Type B pancreatic cell (in vitro differentiated cells): Measurements from ENCODE around the gene SLC2A5. TPM values are rescaled to one million over a fixed set of nuclear protein-coding genes. Genes with fewer than 3 reads are reported as not detected.

Experiments used
- DNase-seq: peaks from one replicate; pipeline ENCODE4 v3.0.0; 2021; ENCODE audit warnings: mixed read lengths; ENCODE audit not compliant: unreplicated experiment; ENCODE audit errors: extremely low spot score
- H3K27ac Mint-ChIP-seq: 2 replicates; pipeline ENCODE4 v1.8.0; 2021; ENCODE audit warnings: mild to moderate bottlenecking, mixed read lengths
- H3K27me3 Mint-ChIP-seq: 2 replicates; pipeline ENCODE4 v1.8.0; 2021; ENCODE audit warnings: mixed read lengths
- H3K36me3 Mint-ChIP-seq: 2 replicates; pipeline ENCODE4 v1.8.0; 2021; ENCODE audit warnings: mixed read lengths
- H3K4me1 Mint-ChIP-seq: one replicate; pipeline ENCODE4 v1.8.0; 2021; ENCODE audit warnings: mixed read lengths; ENCODE audit not compliant: unreplicated experiment
- H3K4me3 Mint-ChIP-seq: 2 replicates; pipeline ENCODE4 v1.8.0; 2021; ENCODE audit warnings: mild to moderate bottlenecking, mixed read lengths
- H3K9me3 Mint-ChIP-seq: 2 replicates; pipeline ENCODE4 v1.8.0; 2021; ENCODE audit warnings: mixed read lengths
- CTCF ChIP-seq: fragments of 200-600 bp; sonication (generic); conservative IDR thresholded peaks from 2 replicates; pipeline ENCODE4 v1.5.0; 2021; ENCODE audit warnings: antibody characterized with exemption, mild to moderate bottlenecking
- total RNA-seq: library from RNA; stranded (reverse); gene quantifications from 2 replicates; pipeline ENCODE4 v1.2.1, GENCODE V29; 2021; ENCODE audit warnings: low replicate concordance

SLC2A5 gene
- total RNA-seq, 1 donor from 2014 or later: 2.7 TPM

- no peak for DNase-seq
- Mint-ChIP-seq H3K27ac (no peak overlapping the region), H3K36me3 (no peaks in the 10 kb centered on the region)
Measured at GRCh38 chr1:9073143-9073542, 3.7 kb upstream of the SLC2A5 start.

GRCh38 chr1:9071554-9072235 is 2.3 kb upstream of the SLC2A5 start:
- no peak overlapping the region for H3K4me3 Mint-ChIP-seq

More at GRCh38 chr1:9073143-9073542, 3.7 kb upstream of the SLC2A5 start:
- no peak for TF ChIP-seq CTCF
- peaks cover 13% of the 10 kb centered on the region for H3K4me1 Mint-ChIP-seq
- no peaks in the 10 kb centered on the region for H3K9me3 Mint-ChIP-seq
- no peak overlapping the region for H3K4me3 Mint-ChIP-seq
- H3K27me3 Mint-ChIP-seq: no peaks in the 10 kb centered on the region

GRCh38 chr1:9070486-9070885 is 1.1 kb upstream of the SLC2A5 start:
- no peak overlapping the region for H3K27ac Mint-ChIP-seq
- no peaks in the 10 kb centered on the region for H3K9me3 Mint-ChIP-seq
- no peak for TF ChIP-seq CTCF
- no peak for DNase-seq
- H3K4me3 Mint-ChIP-seq: no peak overlapping the region
- H3K27me3 Mint-ChIP-seq: no peaks in the 10 kb centered on the region
- H3K4me1 Mint-ChIP-seq: peaks cover 13% of the 10 kb centered on the region
- no peaks in the 10 kb centered on the region for H3K36me3 Mint-ChIP-seq

More at GRCh38 chr1:9071554-9072235, 2.3 kb upstream of the SLC2A5 start:
- H3K4me1 Mint-ChIP-seq: peaks cover 13% of the 10 kb centered on the region
- H3K27me3 Mint-ChIP-seq: no peaks in the 10 kb centered on the region
- H3K27ac Mint-ChIP-seq: no peak overlapping the region
- H3K9me3 Mint-ChIP-seq: no peaks in the 10 kb centered on the region
- H3K36me3 Mint-ChIP-seq: no peaks in the 10 kb centered on the region
- no peak for TF ChIP-seq CTCF
- no peak for DNase-seq

- peak overlapping the region; percentile 32 for H3K27ac Mint-ChIP-seq
- H3K4me3 Mint-ChIP-seq: no peak overlapping the region
- DNase-seq: no peak
- no peaks in the 10 kb centered on the region for H3K9me3 Mint-ChIP-seq
- H3K36me3 Mint-ChIP-seq: no peaks in the 10 kb centered on the region
- H3K27me3 Mint-ChIP-seq: no peaks in the 10 kb centered on the region
- TF ChIP-seq CTCF: no peak
- H3K4me1 Mint-ChIP-seq: peaks cover 18% of the 10 kb centered on the region
Measured at GRCh38 chr1:9068981-9069325, 482 bp downstream of the SLC2A5 start.

GRCh38 chr1:9066945-9067807 is 2.3 kb downstream of the SLC2A5 start:
- no peak for TF ChIP-seq CTCF
- Mint-ChIP-seq H3K27me3 (no peaks in the 10 kb centered on the region), H3K9me3 (no peaks in the 10 kb centered on the region), H3K27ac (no peak overlapping the region), H3K36me3 (no peaks in the 10 kb centered on the region), H3K4me3 (no peak overlapping the region), H3K4me1 (peaks cover 21% of the 10 kb centered on the region)
- DNase-seq: no peak
